Fibroblast of mammary gland (primary cell): ENCODE measurements around the gene NKX3-2.
A peak's percentile ranks its signal among the peaks of the same experiment; 100 is the strongest.

Experiments used
- DNase-seq: peaks from one replicate; pipeline ENCODE4 v3.0.0-alpha.2; 2010; ENCODE audit warnings: low read depth
- H3K4me3 ChIP-seq: 2 replicates; pipeline ENCODE4 v1.5.1; 2011; ENCODE audit warnings: low read depth, mild to moderate bottlenecking, low read length, moderate library complexity; ENCODE audit not compliant: control insufficient read depth
- CTCF ChIP-seq: conservative IDR thresholded peaks from 2 replicates; pipeline ENCODE4 v1.5.1; 2011; ENCODE audit warnings: low read depth, low read length, inconsistent platforms; ENCODE audit not compliant: control insufficient read depth, insufficient read depth

The NKX3-2 gene

GRCh38 chr4:13546941-13547484 lies 2.7 kb upstream of the NKX3-2 start:
- no peak for DNase-seq
- no peak overlapping the region for H3K4me3 ChIP-seq
- TF ChIP-seq CTCF: no peak

DNA sequence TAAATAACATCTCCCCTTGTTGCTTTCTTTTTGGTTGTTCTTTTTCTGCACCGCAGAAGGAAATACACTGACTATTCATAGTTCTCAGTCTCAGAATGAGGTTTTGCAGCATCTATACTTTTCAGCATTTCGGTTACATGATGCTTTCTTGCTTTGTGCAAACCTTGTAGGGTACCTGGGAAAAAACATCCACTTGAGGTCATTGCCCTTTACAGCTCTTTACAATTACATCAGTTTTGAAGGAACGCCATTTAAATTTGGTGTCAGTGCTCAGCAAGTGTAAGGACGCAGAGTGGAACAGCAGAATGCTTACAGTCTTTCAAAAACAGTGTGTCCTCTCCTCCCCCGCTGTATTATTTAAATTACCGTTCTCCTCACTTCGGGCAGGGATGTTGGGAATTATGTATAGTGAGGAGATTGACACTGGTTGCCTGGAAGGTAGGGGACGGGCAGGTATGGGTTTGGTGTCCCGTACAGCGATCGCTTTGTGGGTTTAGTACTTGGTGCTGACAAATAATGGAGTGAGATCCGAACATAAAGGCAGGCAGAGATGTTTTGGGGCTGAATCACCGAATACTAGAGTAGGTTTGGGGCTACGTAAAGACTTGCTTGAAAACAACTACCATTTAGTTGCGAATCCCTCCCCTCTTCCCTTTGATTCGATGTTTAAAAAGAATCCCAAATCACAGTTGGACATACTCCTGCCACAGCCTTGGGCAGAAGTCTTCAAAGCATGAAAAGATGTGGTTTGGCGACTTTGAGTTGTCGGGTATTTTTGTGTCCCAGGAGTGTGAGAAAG lies 2.0 kb upstream of the NKX3-2 start:
- no peak overlapping the region for H3K4me3 ChIP-seq
- no peak for TF ChIP-seq CTCF
- DNase-seq: no peak

- TF ChIP-seq CTCF: no peak
- no peak overlapping the region for H3K4me3 ChIP-seq
- DNase-seq: no peak
These were observed 1.1 kb upstream of the NKX3-2 start for GRCh38 chr4:13545394-13545808.

DNA sequence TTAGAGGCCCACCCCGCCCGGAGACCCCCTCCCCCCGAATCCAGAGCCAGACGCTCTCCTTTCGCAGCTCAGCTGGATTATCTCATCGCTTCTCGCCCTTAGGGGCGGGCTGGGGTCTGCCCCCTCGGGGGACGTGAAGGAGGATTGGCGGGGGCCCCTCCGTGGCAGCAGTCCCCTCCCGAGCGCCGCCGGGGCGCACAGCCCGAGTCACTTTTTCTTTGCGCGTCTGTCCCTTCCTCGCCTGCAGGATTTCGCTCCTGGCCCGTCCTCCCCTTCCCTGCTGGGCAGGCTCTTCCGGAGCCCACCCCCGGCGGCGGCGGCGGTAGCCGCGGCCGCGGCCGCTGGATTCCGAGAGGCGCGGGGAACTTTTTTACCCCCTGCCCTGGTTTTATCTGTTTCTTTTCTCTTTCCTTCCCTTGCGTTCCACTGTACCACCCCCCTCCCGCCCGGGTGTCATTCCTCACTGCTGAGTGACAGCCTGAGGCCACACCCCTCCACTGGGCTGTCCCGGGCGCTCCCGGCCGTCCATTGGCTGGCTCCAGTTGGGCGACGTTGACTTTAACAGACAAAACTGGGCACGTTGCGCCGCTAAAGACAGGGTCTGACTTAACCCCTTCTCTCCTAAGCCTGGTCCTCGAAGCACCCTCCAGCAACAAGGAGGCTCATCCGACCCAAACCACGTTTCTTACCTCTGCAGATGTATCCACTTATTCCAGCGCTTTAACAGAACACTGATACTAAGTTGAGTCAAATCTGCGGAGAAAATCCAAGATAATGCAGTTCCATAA lies 492 bp upstream of the NKX3-2 start:
- peak; percentile 50 for DNase-seq
- TF ChIP-seq CTCF: no peak
- H3K4me3 ChIP-seq: peak overlapping the region; percentile 53

- H3K4me3 ChIP-seq: no peak overlapping the region
- DNase-seq: no peak
- TF ChIP-seq CTCF: no peak
These were observed 1.1 kb downstream of the NKX3-2 start for GRCh38 chr4:13543032-13543838.

DNA sequence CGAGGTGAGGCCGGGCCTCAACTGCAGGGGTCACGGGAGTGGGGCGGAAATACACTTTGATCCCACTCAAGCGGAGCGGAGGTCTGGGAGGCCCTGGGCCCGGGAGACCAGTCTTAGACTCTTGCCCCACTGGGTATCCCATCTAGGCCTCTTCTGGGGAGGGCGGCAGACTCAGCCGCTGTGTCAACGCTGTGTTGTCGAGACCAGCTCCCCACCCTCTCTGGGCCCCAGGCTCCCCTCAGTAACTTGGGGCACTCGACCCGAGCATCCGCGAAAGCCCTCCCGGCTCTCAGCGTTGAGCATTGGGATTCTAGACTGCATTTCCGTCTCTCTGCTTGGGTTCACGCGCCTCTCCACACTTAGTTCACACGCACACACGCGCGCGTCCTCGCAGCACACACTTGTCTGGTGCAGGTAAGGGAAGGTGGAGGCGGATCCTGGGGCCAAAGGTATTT lies 1.7 kb downstream of the NKX3-2 start:
- no peak for TF ChIP-seq CTCF
- no peak overlapping the region for H3K4me3 ChIP-seq

More for the DNA sequence above, 1.7 kb downstream of the NKX3-2 start:
- DNase-seq: no peak
